GM23248 (cell line): Measurements from ENCODE around the gene PTPRU. TPM values are rescaled to one million over a fixed set of nuclear protein-coding genes. Genes with fewer than 3 reads are reported as not detected.

Experiments used
- DNase-seq: peaks from one replicate; pipeline ENCODE4 v3.0.0-alpha.2; 2015
- H2AFZ ChIP-seq: fragments of 200-600 bp; sonication (generic); 2 replicates; pipeline ENCODE4 v1.6.1; 2016; ENCODE audit warnings: antibody characterized with exemption
- H3F3A ChIP-seq: fragments of 200-600 bp; sonication (generic); 2 replicates; pipeline ENCODE4 v1.6.1; 2016; ENCODE audit warnings: mild to moderate bottlenecking, antibody characterized with exemption, mixed run types; ENCODE audit not compliant: insufficient read depth
- H3K27ac ChIP-seq: fragments of 200-600 bp; sonication (generic); 2 replicates; pipeline ENCODE4 v1.5.1; 2016; ENCODE audit warnings: mild to moderate bottlenecking
- H3K27me3 ChIP-seq: fragments of 200-600 bp; sonication (generic); replicated peaks from 2 replicates; pipeline ENCODE4 v1.6.1; 2016; ENCODE audit warnings: mild to moderate bottlenecking; ENCODE audit not compliant: insufficient read depth
- H3K36me3 ChIP-seq: fragments of 200-600 bp; sonication (generic); 2 replicates; pipeline ENCODE4 v1.6.1; 2016; ENCODE audit warnings: low read depth, mild to moderate bottlenecking
- H3K4me1 ChIP-seq: fragments of 200-600 bp; sonication (generic); 2 replicates; pipeline ENCODE4 v1.6.1; 2016; ENCODE audit warnings: mild to moderate bottlenecking; ENCODE audit not compliant: insufficient read depth
- H3K4me2 ChIP-seq: fragments of 200-600 bp; sonication (generic); one replicate; pipeline ENCODE4 v1.6.1; 2016; ENCODE audit warnings: mild to moderate bottlenecking; ENCODE audit not compliant: unreplicated experiment
- H3K4me3 ChIP-seq: fragments of 200-600 bp; sonication (generic); 2 replicates; pipeline ENCODE4 v1.5.1; 2016; ENCODE audit warnings: mild to moderate bottlenecking
- H3K79me2 ChIP-seq: fragments of 200-600 bp; sonication (generic); 2 replicates; pipeline ENCODE4 v1.6.1; 2016; ENCODE audit warnings: mild to moderate bottlenecking; ENCODE audit not compliant: insufficient read depth
- H3K9ac ChIP-seq: fragments of 200-600 bp; sonication (generic); 2 replicates; pipeline ENCODE4 v1.6.1; 2016; ENCODE audit warnings: mild to moderate bottlenecking
- H3K9me2 ChIP-seq: fragments of 200-600 bp; sonication (generic); 2 replicates; pipeline ENCODE4 v1.6.1; 2016; ENCODE audit warnings: mixed run types, mild to moderate bottlenecking, moderate library complexity; ENCODE audit not compliant: insufficient read depth
- H3K9me3 ChIP-seq: fragments of 200-600 bp; sonication (generic); one replicate; pipeline ENCODE4 v1.6.1; 2017; ENCODE audit warnings: low read depth
- H4K20me1 ChIP-seq: fragments of 200-600 bp; sonication (generic); 2 replicates; pipeline ENCODE4 v1.6.0; 2016; ENCODE audit not compliant: insufficient read depth
- EZH2 ChIP-seq: fragments of 200-600 bp; sonication (generic); IDR thresholded peaks from 2 replicates; pipeline ENCODE4 v1.6.1; 2018; ENCODE audit warnings: antibody characterized with exemption, mild to moderate bottlenecking; ENCODE audit not compliant: insufficient read depth, poor library complexity, severe bottlenecking
- EZH2phosphoT487 ChIP-seq: fragments of 200-600 bp; sonication (generic); IDR thresholded peaks from 2 replicates; pipeline ENCODE4 v1.6.1; 2018; ENCODE audit warnings: antibody characterized with exemption, moderate library complexity, mild to moderate bottlenecking, low read depth; ENCODE audit not compliant: insufficient read depth
- WGBS, 2 experiments: methylation state at CpG; one replicate each; pipeline ENCODE4 v1.1.6; 2015 to 2017; ENCODE audit warnings: low lambda C conversion rate in 2 of 2, low coverage in 1 of 2; ENCODE audit errors: missing lambda C conversion rate in 2 of 2; 5-methylcytosine and 5-hydroxymethylcytosine counted together
- in situ Hi-C: fragments of 300-500 bp; cut with MboI; formaldehyde crosslinking; loops from 2 replicates; pipeline ENCODE4 v1.15.0; 2020
- polyA plus RNA-seq: library from polyadenylated mRNA; unstranded; fragments of >200 nt; fragmentation: Nextera tagmentation; extraction: Ambion mirVana; gene quantifications from 2 replicates; pipeline ENCODE4 v1.2.1, GENCODE V29; 2016
- total RNA-seq: library from RNA; depleted of rRNA; stranded (reverse); fragments of >200 nt; shearing (Covaris generic); gene quantifications from 2 replicates; pipeline ENCODE4 v1.2.3, GENCODE V29; 2014

PTPRU gene
- total and polyA plus RNA-seq, 2 experiments from 2014 or later = 6.2 to 16.8 TPM

DNA sequence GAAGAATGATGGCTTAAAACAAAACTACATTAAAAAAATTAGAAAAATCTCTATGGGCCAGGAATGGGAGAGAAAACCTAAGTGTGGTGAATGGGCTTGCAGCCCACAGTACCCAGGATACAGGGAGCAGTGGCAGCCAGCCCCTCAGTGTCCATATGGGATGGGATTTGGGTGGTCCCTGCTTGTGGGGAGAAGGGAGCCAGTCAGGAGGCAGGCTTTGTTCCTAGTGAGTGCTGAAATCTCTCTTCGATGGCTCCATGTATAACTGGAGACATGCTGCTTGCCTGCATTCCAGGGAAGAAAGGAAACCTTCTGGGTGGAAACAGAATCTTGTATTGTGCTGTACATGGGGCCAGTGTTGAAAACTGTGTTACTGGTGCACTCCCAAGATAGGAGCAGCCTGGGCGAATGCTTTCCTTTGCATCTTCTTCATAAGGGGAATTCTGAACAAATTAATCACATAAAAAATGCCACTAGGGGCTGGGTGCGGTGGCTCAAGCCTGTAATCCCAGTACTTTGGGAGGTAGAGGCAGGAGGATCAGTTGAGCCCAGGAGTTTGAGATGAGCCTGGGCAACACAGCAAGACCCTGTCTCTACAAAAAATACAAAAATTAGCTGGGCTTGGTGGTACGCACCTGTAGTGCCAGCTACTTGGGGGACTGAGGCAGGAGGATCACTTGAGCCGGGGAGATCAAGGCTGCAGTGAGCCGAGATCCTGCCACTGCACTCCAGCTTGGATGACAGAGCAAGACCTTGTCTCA, 36.0 kb downstream of the PTPRU start:
- Histone ChIP-seq H3K4me3 (peak overlapping the region; percentile 25; the same call in 1 of the 2 replicates), H3K27ac (no peak overlapping the region), H2AFZ (peak overlapping the region; percentile 33; the same call in 1 of the 2 replicates), H4K20me1 (no peaks in the 10 kb centered on the region), H3K4me2 (peak overlapping the region; percentile 31), H3K4me1 (peaks cover 9% of the 10 kb centered on the region), H3K9ac (no peak overlapping the region), H3K36me3 (no peaks in the 10 kb centered on the region), H3F3A (no peaks in the 10 kb centered on the region), H3K9me2 (no peaks in the 10 kb centered on the region), H3K79me2 (no peaks in the 10 kb centered on the region), H3K27me3 (no peaks in the 10 kb centered on the region), H3K9me3 (no peaks in the 10 kb centered on the region)
- TF ChIP-seq EZH2phosphoT487 (no peak), EZH2 (no peak)
- DNase-seq = no peak
- in situ Hi-C loops = no loop called here
- 79% methylated on average over 6 of the region's 6 CpGs for WGBS, 2 experiments

DNA sequence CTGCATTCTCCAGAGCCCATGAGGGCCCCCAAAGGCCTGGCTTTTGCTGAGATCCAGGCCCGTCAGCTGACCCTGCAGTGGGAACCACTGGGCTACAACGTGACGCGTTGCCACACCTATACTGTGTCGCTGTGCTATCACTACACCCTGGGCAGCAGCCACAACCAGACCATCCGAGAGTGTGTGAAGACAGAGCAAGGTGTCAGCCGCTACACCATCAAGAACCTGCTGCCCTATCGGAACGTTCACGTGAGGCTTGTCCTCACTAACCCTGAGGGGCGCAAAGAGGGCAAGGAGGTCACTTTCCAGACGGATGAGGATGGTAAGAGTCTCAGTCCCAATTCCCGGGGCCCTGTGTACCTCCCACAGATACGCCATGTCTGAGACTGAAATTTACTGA, 39.1 kb downstream of the PTPRU start:
- no peaks in the 10 kb centered on the region for H3F3A ChIP-seq
- H3K79me2 ChIP-seq = no peaks in the 10 kb centered on the region
- no peak overlapping the region for H3K27ac ChIP-seq
- H3K4me2 ChIP-seq = no peak overlapping the region
- H3K9me3 ChIP-seq = no peaks in the 10 kb centered on the region
- no peaks in the 10 kb centered on the region for H4K20me1 ChIP-seq
- H3K9ac ChIP-seq = no peak overlapping the region
- H3K4me1 ChIP-seq = peaks cover 12% of the 10 kb centered on the region
- TF ChIP-seq EZH2 (no peak), EZH2phosphoT487 (no peak)
- in situ Hi-C loops = no loop called here
- 89% methylated on average over 14 of the region's 14 CpGs for WGBS, 2 experiments
- H3K27me3 ChIP-seq = no peaks in the 10 kb centered on the region
- H3K4me3 ChIP-seq = no peak overlapping the region
- H3K36me3 ChIP-seq = no peaks in the 10 kb centered on the region
- no peak overlapping the region for H2AFZ ChIP-seq
- no peak for DNase-seq
- H3K9me2 ChIP-seq = no peaks in the 10 kb centered on the region

DNA sequence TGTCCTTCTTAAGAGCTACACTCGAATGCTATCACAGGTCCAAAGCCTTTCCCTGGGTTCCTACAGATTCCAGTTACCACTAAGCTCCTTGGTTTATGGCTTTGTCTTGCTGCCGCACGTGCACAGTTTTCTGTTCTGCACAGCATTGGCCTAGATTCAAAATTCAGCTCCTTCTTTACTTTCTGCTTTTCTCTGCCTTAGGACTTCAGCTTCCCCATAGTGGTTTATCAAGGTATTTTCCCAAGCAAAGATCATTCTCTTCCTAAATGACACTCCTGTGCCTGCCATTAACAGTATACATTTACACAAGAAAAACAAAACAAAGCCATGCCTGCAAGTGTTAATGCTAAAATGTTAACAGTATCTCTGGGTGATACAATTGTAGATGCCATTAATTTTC, 41.8 kb downstream of the PTPRU start:
- Histone ChIP-seq H2AFZ (no peak overlapping the region), H3F3A (no peaks in the 10 kb centered on the region), H3K4me1 (peaks cover 10% of the 10 kb centered on the region), H4K20me1 (no peaks in the 10 kb centered on the region), H3K27ac (no peak overlapping the region), H3K9ac (no peak overlapping the region), H3K9me3 (no peaks in the 10 kb centered on the region), H3K4me3 (no peak overlapping the region), H3K4me2 (no peak overlapping the region), H3K9me2 (no peaks in the 10 kb centered on the region), H3K79me2 (no peaks in the 10 kb centered on the region), H3K27me3 (no peaks in the 10 kb centered on the region), H3K36me3 (no peaks in the 10 kb centered on the region)
- TF ChIP-seq EZH2phosphoT487 = no peak
- TF ChIP-seq EZH2 = no peak
- no peak for DNase-seq
- in situ Hi-C loops = no loop called here
- 76 to 78% methylated on average over 3 of the region's 3 CpGs for WGBS, 2 experiments

DNA sequence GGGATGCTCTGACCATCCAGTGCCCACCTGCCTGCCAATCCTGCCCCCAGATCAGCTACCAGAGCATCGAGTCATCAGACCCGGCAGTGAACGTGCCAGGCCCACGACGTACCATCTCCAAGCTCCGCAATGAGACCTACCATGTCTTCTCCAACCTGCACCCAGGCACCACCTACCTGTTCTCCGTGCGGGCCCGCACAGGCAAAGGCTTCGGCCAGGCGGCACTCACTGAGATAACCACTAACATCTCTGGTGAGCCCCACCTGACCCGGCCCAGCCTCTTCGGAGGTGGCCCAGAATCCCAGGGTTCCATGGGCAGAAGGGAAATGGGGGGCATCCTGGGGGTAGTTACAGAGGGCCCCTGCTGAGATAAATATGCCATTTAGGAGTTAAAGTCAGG, 43.1 kb downstream of the PTPRU start:
- H3K4me3 ChIP-seq = no peak overlapping the region
- no peak for TF ChIP-seq EZH2
- TF ChIP-seq EZH2phosphoT487 = no peak
- WGBS, 2 experiments = 96 to 97% methylated on average over 13 of the region's 13 CpGs
- no peak overlapping the region for H3K9ac ChIP-seq
- H3K27ac ChIP-seq = no peak overlapping the region
- no peak overlapping the region for H2AFZ ChIP-seq
- H3F3A ChIP-seq = no peaks in the 10 kb centered on the region
- in situ Hi-C loops = no loop called here
- no peaks in the 10 kb centered on the region for H3K9me3 ChIP-seq
- H4K20me1 ChIP-seq = no peaks in the 10 kb centered on the region
- H3K27me3 ChIP-seq = no peaks in the 10 kb centered on the region
- H3K79me2 ChIP-seq = no peaks in the 10 kb centered on the region
- no peak overlapping the region for H3K4me2 ChIP-seq
- DNase-seq = no peak
- no peaks in the 10 kb centered on the region for H3K36me3 ChIP-seq
- H3K9me2 ChIP-seq = no peaks in the 10 kb centered on the region
- peaks cover 10% of the 10 kb centered on the region for H3K4me1 ChIP-seq
